EL (cell line): ENCODE results near the gene GPATCH2.
"Not testable (repeated sequence)": the region's sequence is repeated elsewhere in the genome, so short reads cannot be mapped to it uniquely, and the experiment has no call there.

Experiments used
- DNase-seq: peaks from one replicate; pipeline ENCODE4 v3.0.0-alpha.2; 2016

GPATCH2 gene

DNA sequence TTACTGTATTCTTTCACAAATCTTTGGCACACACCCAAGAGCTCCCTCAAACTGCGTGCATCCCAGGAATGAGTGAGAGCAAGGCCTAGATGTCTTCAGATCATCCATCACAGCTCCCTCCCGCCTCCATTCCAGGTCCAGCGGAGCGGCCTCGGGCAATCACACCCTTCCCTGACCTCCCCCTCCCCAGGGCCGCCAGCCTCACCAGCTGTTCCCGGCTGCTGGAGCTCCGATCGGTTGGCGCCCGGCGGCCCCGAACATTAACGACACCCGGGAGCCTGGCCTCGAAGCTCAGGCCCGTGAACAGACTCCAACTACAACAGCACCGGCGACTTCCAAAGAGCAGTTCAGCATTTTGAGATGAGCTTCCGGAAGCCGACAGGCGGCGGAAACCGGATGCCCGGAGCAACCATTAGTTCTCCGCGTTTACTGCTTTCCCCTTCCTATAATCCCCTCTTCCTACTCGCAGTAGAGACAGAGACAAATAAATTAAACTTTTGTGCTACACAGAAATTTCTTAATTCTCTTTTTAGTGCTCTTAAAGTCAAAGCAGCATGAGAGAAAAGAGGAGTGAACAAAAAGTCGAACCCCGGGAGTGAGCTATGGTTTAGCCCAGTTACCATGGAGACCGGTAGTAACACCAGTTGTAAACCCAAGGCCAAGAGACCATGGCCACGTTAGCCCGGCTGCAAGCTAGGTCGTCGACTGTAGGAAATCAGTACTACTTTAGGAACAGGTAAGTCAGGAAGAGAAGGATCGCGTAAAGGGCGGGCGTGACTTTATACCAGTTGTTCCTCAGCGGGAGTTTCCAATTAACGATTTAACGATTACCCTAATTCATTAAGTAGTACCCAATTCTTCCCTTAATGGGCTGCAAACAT is at the start of gene GPATCH2, which contains the start of gene SPATA17:
TSS of gene GPATCH2 (minus strand) at position 380 of the 881 bp plus-strand sequence. CDS start at position 261, 119 bp downstream.
TSS of gene SPATA17 (plus strand) at position 634 of the 881 bp plus-strand sequence. CDS start at position 669, 35 bp downstream.
- peak; percentile 87 for DNase-seq

DNA sequence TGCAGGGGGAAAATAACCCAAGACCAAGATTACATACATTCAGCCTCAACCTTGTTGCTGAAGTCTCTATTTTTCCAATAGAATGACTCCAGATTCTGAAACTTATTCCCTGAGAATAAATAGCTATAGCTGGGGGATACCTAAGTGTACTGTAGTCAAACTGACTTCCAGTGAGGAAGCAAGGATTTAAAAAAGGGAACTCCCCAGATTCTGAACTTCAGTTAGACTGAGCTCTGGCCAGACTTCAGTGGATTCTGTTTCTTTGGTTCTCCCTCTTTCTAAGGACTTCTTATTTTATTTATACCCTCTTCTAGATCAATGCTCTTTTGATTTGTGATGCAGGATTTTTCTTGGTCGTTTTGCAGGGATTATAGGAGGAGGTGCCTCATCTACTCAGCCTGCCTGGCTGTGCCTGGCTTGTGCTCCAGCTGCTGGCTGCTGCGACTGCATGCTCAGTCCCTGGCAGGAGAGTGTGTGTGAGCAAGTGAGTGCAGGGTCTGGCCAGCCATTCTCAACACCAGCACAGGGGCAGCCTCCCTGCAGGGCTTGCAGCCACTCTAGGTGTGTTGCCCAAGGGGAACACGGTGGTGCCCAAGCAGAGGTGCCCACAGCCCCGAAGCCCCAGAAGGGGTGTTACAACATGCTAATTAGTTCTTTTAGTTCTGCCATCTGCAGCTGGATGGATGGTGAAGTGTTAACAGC is 43.3 kb upstream of the GPATCH2 start:
- no peak for DNase-seq

DNA sequence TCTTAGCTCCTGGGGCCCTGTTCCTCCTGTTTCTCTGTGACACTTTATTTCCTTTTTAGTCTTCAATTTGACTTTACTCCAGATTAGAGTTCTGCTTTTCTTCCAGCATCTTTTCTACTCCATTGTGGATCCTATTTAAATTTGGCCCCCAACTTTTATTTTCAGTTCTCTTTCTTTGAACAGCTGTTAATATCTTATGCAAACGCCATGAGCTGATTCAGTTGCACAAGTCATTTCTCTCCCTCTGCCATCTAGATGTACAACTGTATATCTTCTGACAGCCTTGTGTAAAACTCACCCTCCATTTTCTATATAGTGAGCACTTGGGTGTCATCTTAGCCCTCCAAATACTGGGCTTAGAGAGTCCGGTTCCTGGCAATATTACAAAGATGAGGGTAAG is 42.5 kb upstream of the GPATCH2 start:
- DNase-seq, result no peak

DNA sequence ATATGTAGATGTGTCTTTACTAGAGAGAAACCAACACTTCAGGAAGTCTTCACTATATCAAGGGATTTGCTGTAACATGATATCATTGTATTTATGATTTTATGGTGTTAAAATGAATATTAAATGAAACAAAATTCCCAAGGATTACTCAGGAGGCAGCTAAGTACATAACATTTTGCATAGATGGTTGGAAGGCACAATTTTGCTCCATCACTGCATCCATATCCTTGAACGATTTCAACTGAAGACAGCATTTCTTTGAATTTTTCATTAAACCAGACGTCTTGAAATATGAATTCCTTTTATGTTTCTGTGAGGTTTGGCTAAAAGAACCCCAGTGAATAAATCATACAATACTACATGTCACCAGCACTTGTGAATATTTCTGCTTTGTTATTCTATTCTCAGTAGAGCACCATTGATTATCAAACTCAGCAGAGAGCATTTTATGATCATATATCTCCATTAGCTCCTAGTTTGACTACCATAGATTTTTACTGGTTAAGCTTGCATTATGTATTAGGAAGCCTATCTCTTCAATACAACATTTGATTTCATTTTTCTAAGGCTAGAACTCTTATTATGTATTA is 37.6 kb upstream of the GPATCH2 start:
- no peak for DNase-seq

DNA sequence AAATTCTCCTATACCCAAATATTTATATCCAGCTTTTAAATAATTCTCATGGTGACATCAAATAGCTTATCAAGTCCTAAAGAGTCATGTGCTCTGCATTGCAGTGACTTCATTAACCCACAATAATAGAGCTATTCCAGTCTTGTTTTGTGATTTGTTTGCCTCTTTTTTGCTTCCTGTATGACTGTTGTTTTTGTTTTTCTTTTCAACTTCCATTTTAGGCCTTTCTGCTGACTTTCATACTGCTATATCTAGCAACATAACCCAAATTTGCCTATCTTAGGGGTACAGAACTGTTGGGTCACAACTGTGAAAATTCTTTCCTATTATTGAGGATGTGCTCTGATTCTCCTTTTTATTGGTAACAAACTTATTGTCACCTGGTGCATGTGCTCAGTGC is 30.5 kb upstream of the GPATCH2 start:
- no peak for DNase-seq

DNA sequence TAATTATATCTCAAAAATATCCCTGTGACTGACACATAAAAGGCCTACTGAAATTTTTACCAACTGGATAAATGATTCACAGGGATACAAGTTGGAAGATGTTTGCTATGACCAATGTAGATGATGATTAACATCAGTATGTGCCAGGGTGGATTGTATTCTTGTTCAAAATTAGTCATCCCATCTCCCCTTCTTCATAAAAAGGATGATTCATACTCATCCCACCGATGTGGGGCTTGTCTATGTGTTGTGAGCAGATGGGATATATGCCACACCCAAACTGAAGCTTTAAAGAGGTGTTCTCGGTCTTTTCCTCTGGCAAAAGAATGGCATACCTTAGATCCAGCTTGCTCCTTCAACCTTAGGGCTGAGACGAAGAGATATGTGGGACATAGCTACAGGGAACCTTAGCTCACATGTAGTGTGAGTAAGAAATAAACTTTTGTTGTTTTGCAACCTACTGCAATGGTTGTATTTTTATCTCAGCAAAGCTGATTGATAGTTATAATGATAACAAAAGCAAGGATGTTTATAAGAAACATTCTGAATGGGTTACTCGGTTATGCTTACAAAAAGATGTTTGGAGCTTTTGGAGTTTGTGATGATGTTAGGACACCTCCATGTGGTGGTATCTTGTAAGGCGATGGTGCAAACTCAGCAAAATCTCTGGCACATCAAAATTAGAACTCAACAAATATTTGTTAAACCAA is 29.6 kb upstream of the GPATCH2 start:
- DNase-seq, result peak; percentile 86

DNA sequence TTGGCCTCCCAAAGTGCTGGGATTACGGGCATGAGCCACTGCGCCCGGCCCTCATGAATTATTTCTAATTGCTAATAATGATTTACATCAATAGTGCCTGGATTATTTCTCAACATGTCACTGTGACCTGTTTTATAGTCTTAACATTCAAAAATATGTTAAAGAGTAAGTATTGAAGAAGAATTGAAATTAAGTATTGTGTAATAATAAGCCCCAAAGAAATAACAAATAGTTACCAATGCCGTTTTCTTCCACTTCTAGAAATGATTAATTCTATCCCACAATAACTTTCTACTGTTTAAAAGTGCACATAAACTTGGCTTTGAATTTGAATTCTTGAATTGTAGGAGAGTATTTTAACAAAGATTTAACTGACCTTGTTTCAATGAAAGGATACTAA is 19.8 kb upstream of the GPATCH2 start:
- DNase-seq, result no peak

DNA sequence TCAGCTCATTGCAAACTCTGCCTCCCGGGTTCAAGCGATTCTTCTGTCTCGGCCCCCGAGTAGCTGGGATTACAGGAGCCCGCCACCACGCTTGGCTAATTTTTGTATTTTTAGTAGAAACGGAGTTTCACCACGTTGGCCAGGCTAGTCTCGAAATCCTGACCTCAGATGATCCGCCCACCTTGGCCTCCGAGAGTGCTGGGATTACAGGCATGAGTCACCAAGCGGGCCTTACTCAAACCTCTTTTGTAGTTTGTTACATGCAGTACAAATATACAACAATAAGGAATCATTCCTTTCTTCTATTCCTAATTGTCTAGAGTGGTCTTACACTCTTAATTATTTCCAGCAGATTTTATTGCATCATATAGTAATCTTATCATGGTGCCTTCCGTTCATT is 16.9 kb upstream of the GPATCH2 start:
- no peak for DNase-seq

DNA sequence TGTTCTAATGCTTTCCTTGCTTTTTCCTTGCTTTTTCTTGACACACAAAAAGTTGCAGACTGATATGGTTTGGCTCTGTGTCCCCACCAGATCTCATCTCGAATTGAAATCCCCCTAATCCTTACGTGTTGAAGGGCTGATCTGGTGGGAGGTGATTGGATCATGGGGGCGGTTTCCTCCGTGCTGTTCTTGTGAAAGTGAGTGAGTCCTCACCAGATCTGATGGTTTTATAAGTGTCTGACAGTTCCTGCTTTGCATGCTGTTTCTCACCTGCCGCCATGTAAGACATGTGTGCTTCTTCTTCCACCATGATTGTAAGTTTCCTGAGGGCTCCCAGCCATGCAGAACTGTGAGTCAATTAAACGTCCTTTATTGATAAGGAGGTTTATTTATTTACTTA is 11.6 kb upstream of the GPATCH2 start:
- DNase-seq, result no peak

DNA sequence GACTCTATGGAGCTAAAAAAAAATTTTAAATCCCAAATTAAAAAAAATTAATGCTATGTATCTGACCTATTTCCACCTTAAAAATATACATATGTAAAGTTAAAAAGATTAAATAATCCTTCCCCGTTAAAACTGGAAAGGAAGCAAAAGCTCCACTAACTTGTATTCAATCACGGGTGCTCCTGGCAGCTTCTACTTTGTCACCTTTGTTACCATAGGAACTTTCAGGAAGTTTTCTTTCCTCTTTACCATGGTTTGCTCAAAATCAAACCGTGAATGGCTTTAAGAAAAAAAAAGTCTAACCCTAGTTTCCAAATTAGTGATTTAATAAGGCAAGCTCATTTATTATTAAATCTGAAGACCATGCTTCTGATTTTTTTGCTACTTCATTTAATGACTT is 3.5 kb downstream of the GPATCH2 start:
- no peak for DNase-seq

DNA sequence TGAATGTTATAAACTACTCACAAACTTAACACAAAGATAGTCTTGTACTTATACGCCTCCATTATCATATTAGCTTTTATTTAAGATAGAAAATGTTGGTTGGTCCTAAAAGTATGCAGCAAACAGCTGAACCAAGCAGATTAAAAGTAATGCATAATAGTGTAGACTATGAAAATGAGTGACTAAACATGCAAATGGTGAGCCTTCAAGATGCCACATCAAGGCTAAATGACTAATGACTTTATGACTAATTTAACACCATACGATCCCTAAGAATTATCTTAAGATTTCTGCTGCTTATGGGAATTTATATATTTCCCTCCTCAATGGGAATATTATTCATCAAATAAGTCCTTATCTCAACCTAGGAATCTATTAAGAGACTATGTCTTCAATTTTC is 4.6 kb downstream of the GPATCH2 start:
- DNase-seq, result no peak

DNA sequence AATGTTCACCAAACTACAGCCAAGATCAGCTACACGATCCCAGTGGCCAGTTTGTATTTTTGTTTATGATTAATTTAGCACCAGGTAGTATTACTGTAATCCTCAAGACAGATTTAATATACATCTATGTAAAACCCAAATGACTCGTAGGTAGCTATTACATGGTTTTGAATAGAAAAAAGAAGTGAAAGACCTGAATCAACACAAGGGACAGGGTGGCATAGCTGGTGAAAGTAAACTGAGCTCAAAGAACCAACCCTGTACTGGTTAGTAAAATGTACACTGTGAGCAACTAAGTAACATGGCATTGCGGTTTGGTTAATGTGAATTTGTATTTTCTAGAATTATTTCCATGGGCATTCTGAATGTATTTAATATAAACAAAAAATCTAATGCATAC is 8.8 kb downstream of the GPATCH2 start:
- DNase-seq, result no peak

DNA sequence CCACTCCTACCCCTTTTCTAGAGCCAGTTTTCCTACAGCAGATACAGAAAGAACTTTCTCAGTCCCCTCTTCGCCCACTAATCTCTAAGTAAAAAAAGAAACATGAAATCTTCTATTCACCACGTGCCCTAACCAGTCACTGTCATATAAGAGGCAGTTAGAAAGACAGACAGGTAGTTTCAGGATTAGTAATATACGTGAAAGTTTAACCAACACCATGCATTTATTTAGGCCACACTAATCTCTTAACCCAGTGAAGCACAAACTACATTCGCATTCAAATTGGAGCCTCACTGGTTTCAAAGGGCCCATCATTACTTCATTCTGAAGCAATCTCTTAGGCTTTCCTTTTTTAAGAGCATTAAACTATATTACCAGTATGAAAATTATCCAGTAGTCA is 10.1 kb downstream of the GPATCH2 start:
- no peak for DNase-seq

DNA sequence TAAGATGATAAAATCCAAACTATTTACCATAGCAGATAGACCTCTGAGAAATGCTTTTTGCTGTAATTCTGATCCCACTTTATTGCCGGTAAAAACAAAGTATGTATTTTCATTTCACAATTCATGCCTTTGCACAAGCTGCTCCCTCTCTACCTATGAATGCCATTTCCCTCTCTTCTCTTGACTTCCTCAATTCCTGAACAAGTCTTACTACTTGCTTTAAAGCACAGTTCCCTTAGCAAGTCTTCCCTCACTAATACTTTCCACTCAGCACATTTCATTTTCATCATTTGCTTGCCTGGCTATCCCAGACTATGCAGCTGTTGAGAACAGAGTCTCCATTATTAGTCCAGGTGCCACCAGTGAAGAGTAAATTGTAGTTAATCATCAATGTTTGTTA is 13.8 kb downstream of the GPATCH2 start:
- no peak for DNase-seq

DNA sequence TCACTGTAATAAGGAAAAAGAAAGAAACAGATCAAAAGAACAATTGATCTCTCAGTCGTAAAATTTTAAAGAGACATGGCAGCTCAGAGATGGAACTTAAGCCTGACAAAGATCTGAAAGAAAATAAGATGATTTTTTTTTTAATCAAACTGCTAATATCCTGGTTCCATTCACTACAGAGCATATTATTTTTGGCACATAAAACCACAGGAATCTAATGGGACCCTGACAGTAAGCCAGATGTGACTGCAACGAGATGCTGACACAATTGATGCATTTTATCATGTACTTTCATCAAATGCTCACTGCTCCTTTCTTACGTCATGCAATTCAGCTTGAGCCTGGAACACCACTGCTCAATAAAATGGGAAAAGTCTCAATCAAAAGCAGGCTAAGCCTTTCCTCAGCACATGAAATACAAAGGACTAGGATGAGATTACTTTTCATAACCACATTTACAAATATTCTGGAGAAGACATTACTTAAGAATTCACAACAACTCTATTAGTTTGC is 16.6 kb downstream of the GPATCH2 start:
- DNase-seq, result peak; percentile 11

DNA sequence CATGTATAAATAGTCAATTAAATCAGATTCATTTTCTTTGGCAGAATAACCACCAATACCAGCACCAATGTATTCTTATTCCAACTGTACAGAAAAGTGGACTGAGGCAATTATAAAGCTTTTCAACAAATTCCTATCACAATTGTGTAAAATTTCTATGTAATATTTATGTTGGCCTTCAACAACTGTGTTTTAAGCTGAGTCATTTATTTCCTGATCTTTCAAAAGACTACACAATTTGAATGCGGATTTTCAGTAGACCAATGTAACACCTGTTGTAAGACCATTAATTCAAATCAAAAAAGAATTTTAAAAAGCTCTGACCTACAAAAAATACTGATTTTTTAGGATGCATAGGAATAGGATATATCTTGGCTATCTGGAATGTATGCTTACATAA is 25.5 kb downstream of the GPATCH2 start:
- DNase-seq, result no peak

DNA sequence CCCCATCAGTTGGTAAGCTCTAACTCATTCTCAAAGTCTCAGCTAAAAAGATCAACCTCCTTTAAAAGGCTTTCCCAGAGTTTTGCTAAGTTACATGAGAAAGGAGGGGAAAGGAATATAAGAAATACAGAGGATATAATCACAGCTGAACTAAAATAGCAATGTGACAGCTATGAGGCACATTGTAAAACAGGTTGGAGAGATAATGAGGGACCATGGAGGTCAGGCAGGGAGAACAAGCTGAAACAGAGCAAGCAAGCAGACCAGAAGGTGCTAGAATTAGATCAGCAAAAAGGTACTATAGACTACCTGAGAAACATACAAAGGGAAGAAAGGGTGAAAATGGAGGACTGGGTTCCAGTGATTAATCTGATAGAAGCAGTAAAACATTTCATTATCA is 28.5 kb downstream of the GPATCH2 start:
- no peak for DNase-seq

DNA sequence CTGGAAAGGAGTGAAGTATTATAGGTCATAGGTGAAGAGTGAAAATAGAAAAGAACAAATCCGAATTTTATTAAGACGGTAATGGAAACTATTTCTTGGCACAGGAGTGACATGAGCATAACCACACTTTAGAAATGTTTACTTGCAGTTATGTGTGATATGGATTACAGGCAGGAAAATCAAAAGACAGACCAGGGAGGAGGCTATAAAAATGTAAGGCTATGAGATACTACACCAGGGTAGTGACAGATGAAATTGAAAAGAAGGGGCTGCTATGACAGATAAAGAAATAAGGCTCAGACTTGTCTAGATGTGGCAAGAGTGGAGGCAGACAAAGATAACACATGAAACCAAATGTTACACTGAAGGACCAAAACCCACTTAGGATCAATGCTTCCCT is 31.7 kb downstream of the GPATCH2 start:
- DNase-seq, result no peak

DNA sequence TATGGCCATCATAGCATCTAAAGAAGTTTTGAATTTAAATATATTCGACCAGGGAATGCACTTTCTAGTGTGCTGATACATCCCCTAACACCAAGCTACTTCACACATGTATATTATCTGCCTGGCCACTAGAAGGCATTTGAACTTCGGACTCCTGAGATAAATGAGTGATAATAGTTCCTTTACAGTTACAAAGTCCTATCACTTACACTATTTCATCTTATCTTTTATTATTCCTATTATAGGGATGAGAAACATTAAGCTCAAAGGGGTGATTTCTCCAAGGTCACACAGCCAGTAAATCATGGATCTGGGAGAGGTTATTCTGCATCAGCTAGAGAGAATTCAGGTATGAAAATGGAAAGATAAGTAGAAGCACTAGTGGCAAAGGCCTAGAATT is 40.3 kb downstream of the GPATCH2 start:
- no peak for DNase-seq

DNA sequence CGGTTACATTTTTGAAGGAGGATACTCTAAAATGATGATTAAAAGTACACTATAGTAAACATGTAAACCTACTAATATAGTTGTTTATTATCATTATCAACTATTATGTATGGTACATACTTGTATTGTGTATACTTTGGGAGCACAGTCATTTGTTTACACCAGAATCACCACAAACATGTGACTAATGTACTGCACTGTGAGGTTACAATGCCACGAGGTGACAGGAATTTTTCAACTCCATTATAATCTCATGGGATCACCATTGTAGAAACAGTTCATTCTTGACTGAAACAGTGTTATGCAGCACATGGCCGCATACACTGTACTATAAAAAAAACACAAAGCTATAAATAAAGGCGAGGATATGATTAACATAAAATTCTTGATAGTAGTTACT is 44.3 kb downstream of the GPATCH2 start:
- DNase-seq, result peak; percentile 6

DNA sequence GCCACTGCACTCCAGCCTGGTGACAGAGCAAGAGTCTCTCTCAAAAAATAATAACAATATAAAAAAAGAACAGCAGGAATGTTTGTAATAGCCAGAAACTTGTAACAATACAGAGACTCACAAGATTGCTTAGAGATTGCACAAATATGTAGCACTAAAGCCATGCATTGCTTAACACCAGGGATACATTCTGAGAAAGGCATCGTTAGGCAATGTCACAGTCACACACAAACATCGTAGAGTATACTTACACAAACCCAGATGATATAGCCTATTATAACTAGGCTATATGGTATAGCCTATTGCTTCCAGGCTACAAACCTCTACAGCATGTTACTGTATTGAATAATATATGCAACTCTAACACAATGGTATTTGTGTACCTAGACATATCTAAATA is 45.3 kb downstream of the GPATCH2 start:
- DNase-seq, result no peak

DNA sequence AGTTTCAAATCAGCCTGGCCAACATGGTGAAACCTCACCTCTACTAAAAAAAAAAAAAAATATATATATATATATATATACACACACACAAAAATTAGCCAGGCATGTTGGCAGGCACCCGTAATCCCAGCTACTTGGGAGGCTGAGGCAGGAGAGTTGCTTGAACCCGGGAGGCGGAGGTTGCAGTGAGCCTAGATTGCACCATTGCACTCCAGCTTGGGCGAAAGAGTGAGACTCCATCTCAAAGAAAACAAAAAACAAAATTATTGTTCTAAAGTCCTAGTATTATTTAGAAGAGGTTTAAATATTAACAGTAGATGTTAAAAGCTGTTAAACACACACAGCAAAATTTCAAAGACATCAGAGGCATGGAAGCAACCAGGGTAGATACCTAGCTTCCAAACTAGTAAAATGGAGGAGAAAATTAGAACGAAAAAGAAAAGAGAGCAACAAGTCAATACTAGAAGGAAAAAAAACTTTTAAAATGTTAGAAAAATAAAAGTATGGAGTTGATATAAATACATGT is 46.5 kb downstream of the GPATCH2 start:
- not testable (repeated sequence) for DNase-seq

DNA sequence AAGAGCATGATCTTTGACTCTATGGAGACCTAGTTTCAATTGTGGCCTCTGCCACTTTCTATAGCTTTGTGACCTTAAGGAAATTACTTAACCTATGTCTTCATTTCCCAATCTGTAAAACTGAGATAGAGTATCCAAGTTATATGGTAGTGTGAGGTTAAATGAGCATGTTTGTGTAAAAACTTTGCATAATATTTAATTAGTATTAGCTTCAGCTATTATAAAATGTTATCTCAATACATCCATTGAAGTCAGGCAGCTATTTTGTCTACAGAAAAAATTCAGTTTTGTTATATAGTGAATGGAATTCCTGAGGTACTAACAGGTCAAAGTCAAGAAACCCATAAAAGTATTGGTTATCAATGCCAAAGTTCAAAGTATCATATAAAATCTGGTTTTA is 53.6 kb downstream of the GPATCH2 start:
- DNase-seq, result no peak
